IPS DF 6.9 (cell line): ENCODE results near the gene TRIM37.

Experiments used
- DNase-seq: peaks from one replicate; pipeline ENCODE4 v3.0.0-alpha.2; 2013; ENCODE audit warnings: low read depth, low spot score
- H3K27ac ChIP-seq: one replicate; pipeline ENCODE4 v1.5.1; 2013; ENCODE audit warnings: low read length, control low read depth
- H3K27me3 ChIP-seq: 2 replicates; pipeline ENCODE4 v1.6.1; 2013; ENCODE audit warnings: mild to moderate bottlenecking, low read length; ENCODE audit not compliant: control insufficient read depth, insufficient read depth
- H3K36me3 ChIP-seq: 2 replicates; pipeline ENCODE4 v1.6.1; 2013; ENCODE audit warnings: low read length; ENCODE audit not compliant: control insufficient read depth, insufficient read depth
- H3K4me1 ChIP-seq: 2 replicates; pipeline ENCODE4 v1.6.1; 2013; ENCODE audit warnings: low read length; ENCODE audit not compliant: control insufficient read depth, insufficient read depth
- H3K4me3 ChIP-seq: 2 replicates; pipeline ENCODE4 v1.5.1; 2013; ENCODE audit warnings: mild to moderate bottlenecking, low read length
- H3K9me3 ChIP-seq: 2 replicates; pipeline ENCODE4 v1.6.1; 2013; ENCODE audit warnings: low read length, inconsistent platforms; ENCODE audit not compliant: control insufficient read depth, insufficient read depth
- WGBS: extraction: QIAGEN DNeasy Blood & Tissue Kit; methylation state at CpG from one replicate; pipeline ENCODE4 v1.1.7; 2013; ENCODE audit warnings: mixed read lengths, missing lambda C conversion rate; ENCODE audit not compliant: insufficient read length, insufficient coverage; 5-methylcytosine and 5-hydroxymethylcytosine counted together

The TRIM37 gene

GRCh38 chr17:59007995-59008394, 98.7 kb downstream of the TRIM37 start:
- no CpG with 5 or more reads among the region's 2 CpGs for WGBS
- DNase-seq, result no peak
- no peaks in the 10 kb centered on the region for H3K9me3 ChIP-seq
- H3K27ac ChIP-seq, result no peak overlapping the region
- no peaks in the 10 kb centered on the region for H3K27me3 ChIP-seq
- no peaks in the 10 kb centered on the region; the same call in 1 of the 2 replicates for H3K36me3 ChIP-seq
- H3K4me3 ChIP-seq, result no peak overlapping the region
- no peaks in the 10 kb centered on the region for H3K4me1 ChIP-seq

DNA sequence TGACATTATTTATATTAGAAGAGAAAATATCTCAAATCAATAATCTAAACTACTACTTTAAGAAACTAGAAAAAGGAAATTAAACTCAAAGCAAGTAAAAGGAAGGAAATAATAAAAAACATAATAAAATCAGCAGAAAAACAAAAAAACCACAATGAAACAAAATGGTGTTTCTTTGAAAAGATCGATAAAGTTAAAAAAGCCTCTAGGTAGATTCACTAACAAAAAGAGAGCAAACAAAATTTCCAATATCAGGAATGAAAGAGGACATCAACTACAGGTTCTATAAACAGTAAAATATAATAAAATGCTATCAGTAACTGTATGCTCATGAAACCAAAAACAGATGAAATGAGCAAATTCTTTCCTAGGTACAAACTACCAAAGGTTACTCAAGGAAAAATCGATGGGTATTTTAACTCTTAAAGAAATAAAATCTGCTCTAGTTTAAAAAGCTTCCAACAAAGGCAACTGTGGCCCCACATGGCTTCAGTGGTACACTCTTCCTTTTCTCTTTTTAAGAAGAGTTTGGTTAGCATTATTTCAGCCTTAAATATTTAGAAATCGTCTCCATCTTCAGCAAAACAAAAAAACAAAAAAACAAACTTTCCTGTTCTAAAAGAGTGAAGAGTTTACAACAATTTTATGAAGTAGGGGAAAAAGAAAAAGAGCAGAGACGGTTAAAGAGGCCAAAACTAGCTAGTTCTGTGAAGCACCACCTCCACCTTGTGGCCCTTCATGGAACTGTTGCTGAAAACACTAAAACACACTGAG, 102.2 kb downstream of the TRIM37 start:
- Histone ChIP-seq H3K4me1 (no peaks in the 10 kb centered on the region), H3K27ac (no peak overlapping the region), H3K27me3 (no peaks in the 10 kb centered on the region), H3K36me3 (no peaks in the 10 kb centered on the region), H3K4me3 (no peak overlapping the region), H3K9me3 (no peaks in the 10 kb centered on the region)
- WGBS, result no CpG with 5 or more reads among the region's 4 CpGs
- peak; percentile 43 for DNase-seq

DNA sequence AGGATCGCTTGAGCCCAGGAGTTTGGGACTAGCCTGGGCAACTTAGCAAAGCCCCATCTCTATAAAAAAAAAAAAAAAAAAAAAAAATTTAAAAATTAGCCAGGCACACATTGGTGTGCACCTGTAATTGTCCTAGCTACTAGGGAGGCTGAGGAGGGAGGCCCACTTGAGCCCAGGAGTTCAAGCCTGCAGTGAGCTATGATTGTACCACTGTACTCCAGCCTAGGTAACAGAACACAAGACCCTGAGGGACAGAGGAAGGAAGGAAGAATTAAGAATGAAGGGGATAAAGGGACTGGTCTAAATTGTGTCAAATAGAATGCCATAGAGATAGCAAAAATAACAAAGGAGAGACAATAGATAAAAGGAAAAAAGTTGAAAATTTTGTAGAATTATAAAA, 102.8 kb downstream of the TRIM37 start:
- Histone ChIP-seq H3K27ac (no peak overlapping the region), H3K4me3 (no peak overlapping the region), H3K36me3 (no peaks in the 10 kb centered on the region), H3K27me3 (no peaks in the 10 kb centered on the region), H3K4me1 (no peaks in the 10 kb centered on the region), H3K9me3 (no peaks in the 10 kb centered on the region)
- no CpG with 5 or more reads among the region's 1 CpG for WGBS
- DNase-seq, result no peak

DNA sequence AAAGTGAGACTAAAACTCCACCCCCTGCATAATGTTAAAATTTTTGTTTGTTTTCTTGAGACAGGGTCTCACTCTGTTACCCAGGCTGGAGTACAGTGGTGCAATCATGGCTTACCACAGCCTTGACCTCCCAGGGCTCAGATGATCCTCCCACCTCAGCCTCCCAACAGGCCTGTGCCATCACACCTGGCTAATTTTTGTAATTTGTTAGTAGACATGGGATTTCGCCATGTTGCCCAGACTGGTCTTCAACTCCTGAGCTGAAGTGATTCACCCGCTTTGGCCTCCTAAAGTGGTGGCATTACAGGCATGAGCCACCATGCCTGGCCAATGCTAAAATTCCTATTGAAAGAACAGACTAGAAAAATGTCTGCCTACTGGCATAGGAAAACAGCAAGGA, 103.8 kb downstream of the TRIM37 start:
- no peak for DNase-seq
- no peaks in the 10 kb centered on the region for H3K9me3 ChIP-seq
- no peak overlapping the region for H3K27ac ChIP-seq
- no peaks in the 10 kb centered on the region for H3K36me3 ChIP-seq
- no CpG with 5 or more reads among the region's 2 CpGs for WGBS
- H3K27me3 ChIP-seq, result no peaks in the 10 kb centered on the region
- no peaks in the 10 kb centered on the region for H3K4me1 ChIP-seq
- H3K4me3 ChIP-seq, result no peak overlapping the region

DNA sequence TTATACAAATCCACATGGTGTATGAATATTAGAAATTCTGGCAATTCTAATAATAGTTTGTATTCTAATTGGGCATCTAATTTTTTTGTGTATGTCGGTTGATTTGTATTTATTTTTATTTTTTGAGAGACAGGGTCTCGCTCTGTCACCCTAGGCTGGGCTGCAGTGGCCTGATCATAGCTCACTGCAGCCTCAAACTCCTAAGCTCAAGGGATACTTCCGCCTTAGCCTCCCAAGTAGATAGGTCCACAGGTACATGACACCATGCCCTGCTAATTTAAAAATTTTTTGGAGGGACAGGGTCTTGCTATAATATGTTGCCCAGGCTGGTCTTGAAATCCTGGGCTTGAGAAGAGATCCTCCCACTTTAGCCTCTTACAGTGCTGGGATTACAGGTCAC, 104.6 kb downstream of the TRIM37 start:
- Histone ChIP-seq H3K4me3 (no peak overlapping the region), H3K27me3 (no peaks in the 10 kb centered on the region), H3K27ac (no peak overlapping the region), H3K9me3 (no peaks in the 10 kb centered on the region), H3K36me3 (no peaks in the 10 kb centered on the region), H3K4me1 (no peaks in the 10 kb centered on the region)
- 100% methylated on average over 1 of the region's 3 CpGs for WGBS
- no peak for DNase-seq

- H3K4me3 ChIP-seq, result no peak overlapping the region
- peak; percentile 4 for DNase-seq
These were observed 105.4 kb downstream of the TRIM37 start for GRCh38 chr17:59001158-59001814.

DNA sequence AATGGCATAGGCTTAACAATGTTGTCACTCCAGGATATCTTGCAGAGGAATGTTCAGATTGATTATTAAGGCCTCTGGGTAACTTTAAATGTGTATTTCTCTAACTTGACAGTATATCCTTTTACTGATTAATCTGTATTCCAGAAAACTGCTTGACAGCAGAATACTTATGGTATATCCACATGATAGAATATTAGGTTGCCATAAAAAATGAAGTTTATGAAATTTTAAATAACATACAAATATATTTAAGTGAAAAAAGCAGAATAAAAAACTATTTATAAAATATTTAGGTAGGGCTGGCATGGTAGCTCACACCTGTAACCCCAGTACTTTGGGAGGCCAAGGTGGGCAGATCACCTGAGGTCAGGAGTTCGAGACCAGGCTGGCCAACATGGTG, 106.7 kb downstream of the TRIM37 start:
- Histone ChIP-seq H3K27me3 (no peaks in the 10 kb centered on the region), H3K27ac (no peak overlapping the region), H3K9me3 (no peaks in the 10 kb centered on the region), H3K4me1 (no peaks in the 10 kb centered on the region), H3K36me3 (no peaks in the 10 kb centered on the region), H3K4me3 (no peak overlapping the region)
- no peak for DNase-seq
- WGBS, result no CpG with 5 or more reads among the region's 1 CpG

More at GRCh38 chr17:59001158-59001814, 105.4 kb downstream of the TRIM37 start:
- Histone ChIP-seq H3K27ac (no peak overlapping the region), H3K36me3 (no peaks in the 10 kb centered on the region), H3K4me1 (no peaks in the 10 kb centered on the region), H3K9me3 (no peaks in the 10 kb centered on the region), H3K27me3 (no peaks in the 10 kb centered on the region)
- no CpG with 5 or more reads among the region's 10 CpGs for WGBS

GRCh38 chr17:58999500-58999899, 107.2 kb downstream of the TRIM37 start:
- H3K27me3 ChIP-seq, result no peaks in the 10 kb centered on the region
- DNase-seq, result no peak
- no CpG with 5 or more reads among the region's 1 CpG for WGBS
- H3K36me3 ChIP-seq, result no peaks in the 10 kb centered on the region
- H3K27ac ChIP-seq, result no peak overlapping the region
- H3K4me3 ChIP-seq, result no peak overlapping the region
- no peaks in the 10 kb centered on the region for H3K4me1 ChIP-seq
- no peaks in the 10 kb centered on the region for H3K9me3 ChIP-seq

- no peak overlapping the region for H3K4me3 ChIP-seq
- H3K27me3 ChIP-seq, result no peaks in the 10 kb centered on the region
- no peak overlapping the region for H3K27ac ChIP-seq
- no peak for DNase-seq
- H3K4me1 ChIP-seq, result no peaks in the 10 kb centered on the region
- no peaks in the 10 kb centered on the region for H3K36me3 ChIP-seq
- WGBS, result no CpG with 5 or more reads among the region's 4 CpGs
- H3K9me3 ChIP-seq, result no peaks in the 10 kb centered on the region
These were observed 107.8 kb downstream of the TRIM37 start for GRCh38 chr17:58998871-58999270.

GRCh38 chr17:58997756-58998553, 108.7 kb downstream of the TRIM37 start:
- no peaks in the 10 kb centered on the region for H3K9me3 ChIP-seq
- no peaks in the 10 kb centered on the region for H3K4me1 ChIP-seq
- H3K27me3 ChIP-seq, result no peaks in the 10 kb centered on the region
- no peaks in the 10 kb centered on the region for H3K36me3 ChIP-seq
- no CpG with 5 or more reads among the region's 7 CpGs for WGBS
- H3K4me3 ChIP-seq, result no peak overlapping the region
- no peak overlapping the region for H3K27ac ChIP-seq
- DNase-seq, result no peak
